Central memory CD4-positive, alpha-beta T cell (primary cell): ENCODE data around the gene SLC45A3.
A peak's percentile ranks its signal among the peaks of the same experiment; 100 is the strongest.
"Not testable (repeated sequence)": the region's sequence is repeated elsewhere in the genome, so short reads cannot be mapped to it uniquely, and the experiment has no call there.

Experiments
- DNase-seq: peaks from one replicate; pipeline ENCODE4 v3.0.0; 2022
- total RNA-seq, 3 experiments: gene quantifications; one replicate each; lab custom pipeline; 2026; lab: John Stamatoyannopoulos, UW

The SLC45A3 gene, protein sequence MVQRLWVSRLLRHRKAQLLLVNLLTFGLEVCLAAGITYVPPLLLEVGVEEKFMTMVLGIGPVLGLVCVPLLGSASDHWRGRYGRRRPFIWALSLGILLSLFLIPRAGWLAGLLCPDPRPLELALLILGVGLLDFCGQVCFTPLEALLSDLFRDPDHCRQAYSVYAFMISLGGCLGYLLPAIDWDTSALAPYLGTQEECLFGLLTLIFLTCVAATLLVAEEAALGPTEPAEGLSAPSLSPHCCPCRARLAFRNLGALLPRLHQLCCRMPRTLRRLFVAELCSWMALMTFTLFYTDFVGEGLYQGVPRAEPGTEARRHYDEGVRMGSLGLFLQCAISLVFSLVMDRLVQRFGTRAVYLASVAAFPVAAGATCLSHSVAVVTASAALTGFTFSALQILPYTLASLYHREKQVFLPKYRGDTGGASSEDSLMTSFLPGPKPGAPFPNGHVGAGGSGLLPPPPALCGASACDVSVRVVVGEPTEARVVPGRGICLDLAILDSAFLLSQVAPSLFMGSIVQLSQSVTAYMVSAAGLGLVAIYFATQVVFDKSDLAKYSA
- total RNA-seq = 0 to 2.0 (median 1.5) reads per million in 3 experiments

DNA sequence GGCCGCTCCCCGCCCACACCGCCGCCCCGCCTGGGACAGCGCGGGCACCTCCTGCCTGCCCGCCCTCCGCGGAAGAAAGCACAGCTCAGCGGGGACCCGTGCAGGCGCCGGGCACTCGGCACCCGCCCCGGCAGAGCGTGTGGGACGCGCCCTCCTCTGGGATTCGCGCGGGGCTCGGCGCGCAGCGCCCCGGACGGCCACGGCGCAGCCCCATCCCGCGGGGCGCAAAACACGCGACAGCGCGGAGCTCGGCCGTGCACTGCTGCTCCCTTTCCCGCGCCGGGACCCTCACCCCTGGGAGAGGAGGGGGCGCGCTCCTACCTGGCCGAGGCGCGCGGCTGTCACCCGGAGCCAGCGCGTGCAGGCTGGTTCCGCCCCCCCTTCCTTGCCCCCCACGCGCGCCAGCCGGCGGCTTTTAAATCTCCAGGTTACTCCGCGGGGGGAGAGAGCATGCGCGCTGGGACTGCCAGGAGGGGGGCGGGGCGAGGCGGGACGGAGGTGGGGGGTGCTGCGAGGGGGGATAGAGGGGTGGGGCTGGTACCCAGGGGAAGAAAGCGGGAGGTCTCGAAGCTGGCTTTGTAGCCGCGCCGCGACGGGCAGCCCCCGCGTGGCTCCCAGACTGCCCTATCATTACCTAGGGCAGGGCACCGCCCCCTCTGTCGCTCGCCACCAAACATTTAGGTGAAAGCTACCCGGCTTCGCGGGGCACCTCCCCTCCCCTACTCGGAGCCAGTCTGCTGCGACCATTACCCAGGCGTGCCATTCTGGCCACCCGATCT is at the start of gene SLC45A3:
TSS of gene SLC45A3 (minus strand) at position 437 of the 779 bp plus-strand sequence. CDS start 15,853 bp downstream, outside the sequence.
- no peak for DNase-seq

DNA sequence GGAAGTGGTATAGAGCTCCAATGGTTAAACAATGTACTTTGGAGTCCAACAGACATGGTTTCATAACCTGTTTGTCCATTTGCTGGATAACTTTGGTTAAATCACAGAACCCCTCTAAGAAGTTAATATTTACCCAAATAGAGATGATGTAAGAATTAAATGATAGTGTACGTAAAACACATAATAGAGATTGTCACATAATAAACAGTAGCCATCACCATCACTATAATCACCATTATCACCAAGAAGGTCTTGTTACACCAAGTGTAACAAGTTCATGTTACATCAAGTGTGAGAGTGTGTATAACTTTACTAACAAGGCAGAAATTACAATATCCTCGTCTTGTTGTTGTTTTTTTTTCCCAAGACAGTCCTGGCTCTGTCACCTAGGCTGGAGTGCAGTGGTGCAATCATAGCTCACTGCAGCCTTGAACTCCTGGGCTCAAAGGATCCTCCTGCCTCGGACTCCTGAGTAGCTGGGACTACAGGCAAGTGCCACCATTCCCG is 46.4 kb upstream of the SLC45A3 start:
- DNase-seq = no peak

DNA sequence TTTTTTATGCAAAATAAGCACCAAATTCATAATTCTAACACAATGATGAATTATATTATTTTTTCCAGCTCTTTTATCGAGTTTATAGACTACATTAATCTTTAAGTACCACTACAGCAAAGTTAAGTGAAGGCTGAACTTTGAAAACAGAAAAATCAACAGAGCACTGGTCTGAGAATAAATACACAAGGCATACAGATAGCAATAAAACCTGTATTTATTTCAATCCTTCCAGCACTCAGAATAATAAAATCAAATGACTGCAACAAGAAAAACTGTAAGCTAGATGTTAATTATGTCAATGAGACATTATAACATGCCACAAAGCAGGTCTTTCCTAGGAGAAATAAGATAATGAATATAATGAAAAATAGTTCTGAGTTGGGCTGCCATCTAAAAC is 45.2 kb upstream of the SLC45A3 start:
- no peak for DNase-seq

DNA sequence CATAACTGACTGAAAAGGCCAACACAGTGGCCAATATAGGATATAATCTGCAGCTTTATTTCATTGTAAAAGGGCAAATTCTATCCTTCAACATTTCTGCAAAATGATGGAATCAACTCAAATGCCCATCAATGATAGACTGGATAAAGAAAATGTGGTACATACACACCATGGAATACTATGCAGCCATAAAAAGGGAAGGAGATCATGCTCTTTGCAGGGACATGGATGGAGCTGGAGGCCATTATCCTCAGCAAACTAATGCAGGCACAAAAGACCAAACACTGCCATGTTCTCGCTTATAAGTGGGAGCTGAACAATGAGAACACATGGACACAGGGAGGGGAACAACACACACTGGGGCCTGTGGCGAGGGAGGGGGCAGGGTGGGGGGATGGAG is 40.4 kb upstream of the SLC45A3 start:
- DNase-seq = not testable (repeated sequence)

DNA sequence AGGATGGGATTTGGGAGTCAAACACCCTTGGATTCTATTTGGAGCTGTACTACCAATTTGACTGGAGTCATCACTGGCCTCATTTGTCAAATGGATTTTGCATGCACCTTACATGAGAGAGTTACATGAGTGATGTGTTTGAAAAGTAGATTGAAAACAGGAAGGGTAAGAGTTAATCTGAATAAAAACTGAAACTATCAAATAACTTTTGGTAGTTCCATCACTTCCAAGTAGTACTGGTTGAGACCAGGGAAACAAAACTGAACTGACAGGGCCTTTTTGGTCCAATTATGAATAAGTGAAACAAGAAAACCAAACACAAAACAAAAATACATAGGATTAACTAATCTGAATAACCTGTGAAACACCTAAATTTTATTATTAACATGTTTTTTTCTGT is 39.5 kb upstream of the SLC45A3 start:
- no peak for DNase-seq

DNA sequence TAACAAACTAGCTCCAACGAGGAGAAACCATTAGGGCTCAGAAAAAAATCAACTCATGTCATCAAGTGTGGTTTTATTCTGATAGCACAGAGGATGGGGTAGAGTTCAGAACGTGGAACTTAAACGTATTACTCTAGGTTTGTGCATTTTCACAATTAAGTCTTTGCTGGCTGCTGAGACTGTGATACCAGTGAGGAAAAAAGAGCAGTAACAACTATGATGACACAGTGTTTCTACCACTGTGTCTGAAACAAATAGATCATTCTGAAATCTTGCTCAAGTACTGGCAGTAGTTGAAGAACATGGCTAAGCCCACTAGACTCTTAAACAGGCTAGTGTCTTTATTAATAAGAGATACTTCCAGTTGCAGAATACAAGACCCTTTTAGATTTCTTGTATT is 38.7 kb upstream of the SLC45A3 start:
- DNase-seq = no peak

DNA sequence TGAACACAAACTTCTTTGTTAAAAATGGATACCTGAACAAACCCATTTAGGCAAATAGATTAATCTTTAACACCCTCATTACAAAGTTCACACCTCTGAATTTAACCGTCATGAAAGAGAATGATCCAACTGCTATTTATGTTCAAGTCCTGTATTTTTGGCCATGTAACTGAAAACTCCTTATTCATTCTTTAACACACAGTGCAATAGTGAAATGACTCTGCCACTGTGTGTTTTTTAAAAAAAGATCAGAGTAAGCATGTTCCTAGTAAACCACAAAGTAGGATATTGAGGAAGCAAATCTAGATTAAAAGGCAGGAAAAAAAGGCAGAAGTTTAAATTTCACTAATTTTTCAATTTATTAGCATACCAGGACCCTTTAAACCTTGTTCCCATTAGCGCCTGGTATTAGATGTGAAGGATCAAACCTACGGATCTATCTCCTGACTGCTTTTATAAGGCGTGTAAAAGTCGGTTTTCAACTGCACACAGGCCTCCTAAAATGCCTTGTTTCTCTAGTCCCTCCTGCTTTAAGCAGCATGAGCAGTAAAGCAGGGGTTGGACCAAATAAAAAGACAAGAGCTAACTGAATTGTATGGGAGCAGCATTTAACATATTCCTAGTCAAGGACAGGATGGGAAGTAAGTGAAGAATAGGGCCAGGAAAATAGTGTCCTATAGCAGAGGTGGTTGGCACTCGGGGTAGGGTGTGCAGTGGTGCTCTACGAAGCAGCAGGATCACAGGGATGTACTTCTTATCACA is 36.2 kb upstream of the SLC45A3 start:
- no peak for DNase-seq

DNA sequence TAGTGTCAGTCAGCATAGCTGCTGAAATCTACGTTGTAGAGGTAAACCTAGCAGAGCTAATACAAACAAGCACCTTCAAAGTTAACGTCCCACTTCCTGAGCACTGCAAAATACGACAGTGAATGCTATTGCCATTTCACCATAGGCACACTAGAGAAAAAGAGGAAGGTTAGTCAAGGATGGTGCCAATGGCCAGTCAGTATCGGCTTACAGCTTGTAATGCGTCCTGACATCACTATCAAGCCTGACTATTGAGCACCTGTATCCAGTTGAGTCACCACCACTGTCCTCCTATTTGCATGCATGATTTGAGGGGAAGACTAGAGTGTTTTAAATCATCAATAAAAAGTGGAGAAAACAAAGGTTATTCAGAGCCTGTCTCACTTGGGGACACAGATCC is 35.3 kb upstream of the SLC45A3 start:
- no peak for DNase-seq

DNA sequence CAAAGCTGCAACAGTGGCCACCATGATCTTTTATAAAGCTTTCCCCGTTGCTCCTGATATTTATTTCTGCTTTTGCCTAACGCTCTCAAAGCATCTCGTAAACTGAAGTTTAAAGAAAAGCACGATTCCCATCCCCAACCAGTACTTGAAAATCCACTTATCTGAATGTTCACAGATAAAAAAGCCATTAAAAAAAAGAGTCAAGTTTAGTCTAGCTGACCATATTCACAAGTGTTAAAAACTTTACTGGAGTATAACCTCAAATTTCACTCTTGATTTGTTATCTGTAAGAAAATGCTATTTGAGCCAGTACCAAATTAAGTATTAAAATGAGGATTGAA is 34.6 kb upstream of the SLC45A3 start:
- DNase-seq = no peak

DNA sequence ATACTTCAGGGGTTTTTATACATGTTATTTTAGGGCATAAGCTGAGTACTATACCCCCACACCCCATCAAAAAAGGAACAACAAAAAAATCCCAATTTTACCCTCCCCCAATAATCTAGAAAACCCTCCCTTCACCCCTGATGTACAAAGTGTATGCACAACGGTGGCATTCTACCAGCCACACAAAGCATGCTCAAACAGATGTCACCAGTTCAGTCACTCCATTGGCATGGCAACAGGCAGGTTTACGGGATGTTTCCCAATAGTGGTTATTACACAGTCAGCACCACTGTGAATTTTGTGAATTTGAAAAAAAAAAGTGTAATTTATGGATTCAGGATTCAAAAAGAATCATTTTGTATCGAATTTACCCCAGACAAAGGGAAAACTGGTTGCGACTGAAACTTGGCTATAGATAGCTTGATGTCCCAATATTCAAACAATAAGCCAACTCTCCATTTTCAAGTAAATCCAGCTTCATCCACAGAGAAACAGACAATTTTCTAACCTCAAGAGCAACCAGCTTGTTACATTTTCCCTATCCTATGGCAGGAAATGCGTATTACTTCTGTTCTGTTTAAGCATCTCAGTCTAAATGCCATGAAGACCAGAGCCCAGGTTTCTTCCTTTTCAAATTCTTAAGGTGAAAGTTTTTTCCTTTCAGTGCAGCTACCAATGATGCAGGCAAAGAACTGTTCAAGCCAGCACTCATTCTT is 34.0 kb upstream of the SLC45A3 start:
- DNase-seq = no peak

DNA sequence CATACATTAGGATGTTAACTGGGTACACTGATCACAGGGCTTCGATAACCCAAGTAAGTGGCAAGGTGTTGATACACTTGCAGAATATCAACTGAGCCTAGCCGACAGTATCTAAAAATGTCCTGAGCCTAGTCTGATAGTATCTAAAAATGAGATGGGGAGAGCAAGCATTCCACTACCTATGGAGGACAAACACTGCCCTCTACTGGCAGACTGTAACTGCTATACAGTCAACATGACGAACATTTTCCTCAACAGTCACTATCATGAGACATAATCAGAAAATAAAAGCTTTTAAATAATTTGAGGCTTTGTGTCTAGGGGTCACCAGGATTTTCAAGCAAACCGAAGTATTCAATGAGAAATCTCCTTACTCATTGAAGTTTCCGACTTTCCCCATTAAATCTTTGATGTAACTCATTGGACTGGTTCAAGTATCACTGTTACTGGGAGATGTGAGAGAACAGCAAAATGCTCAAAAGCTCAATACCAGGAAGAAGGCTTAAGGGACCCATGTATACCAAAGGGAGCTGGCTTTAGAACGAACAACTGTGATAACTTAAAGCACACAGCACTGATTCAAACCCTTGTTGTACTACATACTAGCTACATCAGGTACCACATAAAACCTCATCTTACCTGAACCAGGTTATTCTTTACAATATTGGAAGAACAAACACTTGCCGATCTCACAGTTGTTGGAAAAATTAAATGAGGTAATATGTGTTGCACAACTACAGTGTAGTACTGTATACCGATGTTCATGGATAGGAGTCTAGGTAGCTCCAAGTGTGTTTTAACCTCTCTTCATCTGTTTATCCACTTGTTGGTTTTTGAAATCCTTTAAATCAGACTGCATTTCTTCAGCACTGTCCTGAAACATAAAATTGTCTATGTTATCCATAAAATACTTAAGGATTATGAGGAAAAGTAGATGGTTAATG is 31.1 kb upstream of the SLC45A3 start:
- DNase-seq = peak; percentile 53

DNA sequence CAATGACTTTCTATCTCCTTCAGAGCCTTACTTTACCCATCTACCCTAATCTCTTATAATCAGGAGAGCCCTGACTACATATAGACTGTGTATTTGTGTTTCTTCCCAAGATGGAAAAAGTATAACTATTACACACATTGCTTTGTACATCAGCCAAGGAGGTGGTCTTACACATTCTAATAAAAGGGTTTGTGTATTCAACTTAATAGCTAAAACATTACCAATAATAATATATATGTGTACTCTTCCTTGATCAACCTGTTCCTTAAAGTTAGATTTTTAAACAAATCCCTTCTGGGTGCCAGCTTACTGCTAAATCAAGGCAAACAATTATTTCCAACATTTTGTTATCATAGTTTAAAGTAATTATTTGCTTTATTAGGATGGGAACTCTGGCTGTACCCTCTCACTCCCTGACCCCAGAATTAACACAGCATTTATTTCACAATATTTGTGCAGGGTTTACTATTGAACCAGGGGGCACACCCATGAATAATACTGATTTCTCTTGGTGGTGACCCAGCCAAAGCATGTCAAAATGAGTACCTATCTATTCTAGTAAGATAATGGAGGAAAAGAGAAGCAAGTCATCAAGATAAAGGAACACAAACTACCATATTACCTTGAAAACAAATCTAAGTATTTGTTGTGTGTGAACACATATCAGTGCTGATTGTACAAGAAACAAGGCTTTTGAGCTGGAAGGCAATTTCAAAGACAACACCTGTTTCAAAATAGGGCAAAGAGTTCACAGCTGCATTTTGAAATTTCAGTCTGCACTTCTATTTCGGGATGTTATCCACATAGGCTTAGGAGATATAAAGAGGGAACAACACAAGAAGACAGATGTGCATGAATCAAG is 30.1 kb upstream of the SLC45A3 start:
- DNase-seq = no peak

DNA sequence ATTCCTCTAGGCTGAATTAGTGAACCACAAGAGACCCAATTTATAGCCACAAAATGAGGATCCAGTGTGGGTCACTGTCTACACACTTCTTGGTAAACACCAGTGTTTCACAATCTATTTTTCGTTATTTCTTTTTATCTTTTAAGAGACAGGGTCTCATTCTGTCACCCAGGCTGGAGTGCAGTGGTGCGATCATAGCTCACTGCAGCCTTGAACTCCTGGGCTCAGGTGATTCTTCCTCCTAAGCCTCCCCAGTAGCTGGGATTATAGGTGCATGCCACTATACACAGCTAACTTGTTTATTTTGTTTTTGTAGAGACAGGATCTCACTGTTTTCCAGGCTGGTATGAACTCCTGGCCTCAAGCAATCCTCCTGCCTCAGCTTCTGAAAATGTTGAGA is 29.3 kb upstream of the SLC45A3 start:
- no peak for DNase-seq

DNA sequence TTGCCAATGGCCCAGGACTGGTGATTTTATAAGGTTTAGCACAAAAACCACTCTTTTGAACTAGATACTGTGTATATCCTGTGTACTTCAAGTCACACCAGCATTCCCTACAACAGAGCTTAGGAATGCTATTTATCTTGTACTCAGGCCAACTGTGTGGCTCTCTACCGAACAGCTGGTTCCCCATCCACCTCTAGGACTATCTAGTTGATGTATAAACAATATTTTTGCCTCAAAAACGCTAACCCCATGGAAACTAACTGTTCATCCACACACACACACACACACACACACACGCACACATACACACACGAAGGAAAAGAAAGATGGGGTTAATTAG is 28.7 kb upstream of the SLC45A3 start:
- DNase-seq = no peak

DNA sequence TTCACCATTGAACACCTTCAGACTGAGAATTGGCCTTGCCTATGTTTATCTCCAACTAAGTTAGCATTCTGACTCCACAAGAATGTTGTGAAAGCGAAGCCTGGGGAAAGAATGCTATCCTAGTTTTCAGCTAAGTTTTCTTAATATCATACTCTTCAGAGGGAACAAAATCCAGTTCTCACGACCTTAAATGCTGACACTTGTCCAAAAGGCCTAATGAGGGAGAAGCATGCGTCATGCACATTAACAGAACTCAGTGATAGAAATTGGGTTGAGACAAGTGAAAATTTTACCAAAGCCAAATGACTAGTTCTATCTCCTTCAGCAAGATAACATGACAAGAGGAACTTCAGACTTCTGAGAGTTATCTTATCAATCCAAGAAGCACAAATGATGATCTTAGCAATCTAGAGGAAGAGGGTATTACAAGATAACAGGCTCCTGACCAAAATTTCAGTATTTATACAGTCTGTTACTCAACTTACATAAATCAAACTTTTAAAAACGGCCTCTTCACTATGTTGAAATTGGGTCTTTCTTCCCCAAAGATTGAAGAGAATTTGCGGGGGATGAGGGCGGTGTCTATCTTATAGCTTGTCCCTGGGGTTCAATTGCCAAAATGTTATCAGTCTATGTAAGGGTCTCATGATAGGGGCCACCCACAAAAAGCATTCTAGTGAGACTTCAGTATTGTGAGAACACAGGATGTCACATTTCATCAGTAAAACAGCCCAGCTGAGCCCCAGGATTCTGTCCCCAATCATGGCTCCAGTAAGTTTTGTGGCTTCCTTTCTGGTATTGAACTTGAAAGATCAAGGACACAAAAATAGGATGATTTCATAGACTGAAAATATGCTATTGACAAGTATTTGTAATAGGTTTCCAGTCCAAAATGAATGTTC is 26.5 kb upstream of the SLC45A3 start:
- DNase-seq = no peak

DNA sequence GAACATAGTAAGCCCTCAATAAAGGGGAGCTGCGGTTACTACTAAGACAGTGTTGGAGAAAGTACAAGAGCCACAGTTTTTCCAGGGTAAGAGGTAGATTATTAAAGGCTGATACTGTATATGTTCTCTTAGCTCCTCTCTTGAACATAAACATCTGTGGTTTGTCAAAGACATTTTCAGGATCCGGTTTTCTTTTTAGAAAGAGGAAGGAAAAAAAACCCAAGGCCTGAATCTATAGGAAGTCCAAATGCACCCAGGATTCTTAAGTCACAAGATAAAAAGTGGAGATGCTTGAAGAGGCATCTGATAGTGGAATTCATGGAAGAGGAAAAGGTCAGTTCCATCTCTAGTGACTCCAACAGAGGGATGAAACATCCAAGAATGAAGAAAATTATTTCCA is 24.6 kb upstream of the SLC45A3 start:
- no peak for DNase-seq

DNA sequence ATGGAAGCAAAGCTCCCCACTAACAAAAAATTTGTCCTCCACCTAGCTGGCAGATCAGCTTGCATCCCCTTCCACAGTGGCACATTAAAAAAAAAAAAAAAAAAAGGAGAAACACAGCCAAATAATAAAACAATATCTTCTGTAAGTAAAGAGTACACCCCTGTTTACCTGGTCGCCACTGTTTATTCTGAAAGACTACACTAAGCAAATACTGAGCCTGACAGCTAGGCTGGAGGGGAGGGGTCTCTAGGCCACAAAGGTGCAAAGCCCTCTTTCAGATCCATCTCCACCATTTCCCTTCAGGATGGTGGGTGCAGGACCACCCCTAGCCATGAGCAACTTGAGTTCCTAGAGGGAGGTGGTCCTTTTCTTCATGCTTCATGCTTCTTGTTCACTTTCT is 22.8 kb upstream of the SLC45A3 start:
- DNase-seq = no peak

DNA sequence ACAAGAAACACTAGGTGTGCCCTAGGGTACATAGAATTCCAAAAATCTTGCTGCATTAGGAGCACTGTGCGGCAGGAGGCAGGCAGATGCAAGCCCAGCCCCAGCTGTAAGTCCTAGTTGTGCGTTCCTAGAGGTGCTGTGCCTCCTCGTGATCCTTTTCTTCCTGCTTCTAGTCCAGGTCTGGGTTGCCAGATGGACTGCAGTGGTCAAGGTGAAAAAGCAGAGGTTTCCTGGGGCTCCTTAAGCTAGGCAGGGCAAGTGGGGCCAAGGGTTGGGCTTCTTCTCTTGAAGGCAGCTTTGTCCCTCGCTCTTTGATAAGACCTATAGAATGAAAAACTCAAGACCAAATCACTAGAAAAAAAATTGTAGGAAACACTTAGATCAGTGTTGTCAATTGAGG is 21.6 kb upstream of the SLC45A3 start:
- DNase-seq = no peak

DNA sequence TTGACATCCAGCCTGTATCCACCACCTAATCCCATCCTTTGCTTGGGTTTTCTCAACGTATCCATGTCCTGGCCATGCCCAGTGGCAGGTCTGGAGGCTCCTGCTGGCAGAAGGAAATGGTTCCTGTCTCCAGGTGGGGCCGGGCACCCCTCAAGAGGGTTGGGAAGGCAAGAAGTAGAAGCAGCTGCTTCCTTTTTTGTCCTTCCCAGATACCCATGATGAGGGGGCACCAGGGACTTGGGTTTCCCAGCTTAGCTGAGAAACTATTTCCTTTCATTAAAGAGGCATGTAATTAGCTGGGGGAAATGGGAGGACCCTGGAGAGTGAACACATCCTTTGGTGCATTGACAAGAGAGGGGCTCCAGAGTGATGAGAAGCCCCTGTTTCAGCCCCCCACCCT is 21.1 kb upstream of the SLC45A3 start:
- no peak for DNase-seq
